IPS-15b (cell line): ENCODE results near the gene HAPLN3.

Experiments used
- H3K27me3 ChIP-seq: one replicate; pipeline ENCODE4 v1.6.1; 2013; ENCODE audit warnings: low read length; ENCODE audit not compliant: control insufficient read depth, insufficient read depth
- H3K36me3 ChIP-seq: one replicate; pipeline ENCODE4 v1.6.1; 2013; ENCODE audit warnings: low read length; ENCODE audit not compliant: control insufficient read depth, insufficient read depth
- H3K4me1 ChIP-seq: one replicate; pipeline ENCODE4 v1.6.1; 2013; ENCODE audit warnings: mild to moderate bottlenecking, low read length; ENCODE audit not compliant: control insufficient read depth, insufficient read depth
- H3K4me3 ChIP-seq: one replicate; pipeline ENCODE4 v1.5.1; 2013; ENCODE audit warnings: low read depth, low read length
- H3K9ac ChIP-seq: one replicate; pipeline ENCODE4 v1.6.1; 2013; ENCODE audit warnings: low read depth, mild to moderate bottlenecking, low read length
- H3K9me3 ChIP-seq: one replicate; pipeline ENCODE4 v1.6.1; 2013; ENCODE audit warnings: mild to moderate bottlenecking, low read length; ENCODE audit not compliant: control insufficient read depth, insufficient read depth

The HAPLN3 gene

GRCh38 chr15:88833731-88834100 is 61.6 kb downstream of the HAPLN3 start:
- H3K9me3 ChIP-seq = no peaks in the 10 kb centered on the region
- no peaks in the 10 kb centered on the region for H3K36me3 ChIP-seq
- no peak overlapping the region for H3K9ac ChIP-seq
- H3K4me1 ChIP-seq = peaks cover 4% of the 10 kb centered on the region
- no peak overlapping the region for H3K4me3 ChIP-seq
- no peaks in the 10 kb centered on the region for H3K27me3 ChIP-seq

DNA sequence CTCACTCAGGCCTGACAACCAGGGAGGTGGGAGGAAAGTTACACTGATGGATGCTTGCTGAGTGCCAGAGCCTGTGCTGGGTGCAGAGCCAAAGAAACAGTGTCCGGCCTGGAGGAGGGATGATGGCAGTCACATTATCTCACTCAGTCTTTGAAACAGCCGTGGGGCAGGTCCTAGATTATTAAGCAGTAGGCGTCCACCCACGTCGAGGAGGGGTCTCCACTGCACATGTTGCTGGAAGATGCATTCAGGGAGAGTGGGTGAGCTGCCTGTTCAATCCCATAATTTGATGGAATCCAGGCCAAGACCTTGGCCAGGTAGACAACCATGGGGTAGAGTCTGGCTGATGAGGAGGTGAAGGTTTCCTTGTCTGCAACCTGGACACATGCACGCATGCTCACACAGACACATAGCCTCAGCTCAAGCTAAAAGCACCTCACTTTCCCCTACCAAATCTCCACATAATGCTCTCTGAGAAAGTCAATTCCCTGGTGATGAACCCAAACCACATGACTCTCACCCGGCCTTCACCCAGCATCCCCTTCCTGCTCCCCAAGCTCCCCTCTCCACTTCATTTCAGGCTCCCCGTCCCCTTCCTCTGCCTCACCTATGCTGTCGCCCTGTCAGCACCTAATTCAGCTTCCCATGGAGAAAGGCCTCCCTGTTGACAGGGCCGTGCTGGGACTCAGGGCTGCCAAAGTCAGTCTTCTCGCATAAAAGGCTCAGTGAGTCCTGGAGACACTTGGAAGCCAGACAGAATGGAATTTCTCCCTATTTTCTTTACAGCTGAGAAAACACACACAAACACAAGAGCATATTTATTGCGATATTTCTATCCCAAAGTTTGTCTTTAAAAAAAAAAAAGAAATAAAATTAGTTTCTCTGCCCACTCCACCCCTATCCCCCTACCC is 62.3 kb downstream of the HAPLN3 start:
- H3K4me3 ChIP-seq = no peak overlapping the region
- peaks cover 4% of the 10 kb centered on the region for H3K4me1 ChIP-seq
- H3K9ac ChIP-seq = no peak overlapping the region
- no peaks in the 10 kb centered on the region for H3K27me3 ChIP-seq
- no peaks in the 10 kb centered on the region for H3K9me3 ChIP-seq
- H3K36me3 ChIP-seq = no peaks in the 10 kb centered on the region

GRCh38 chr15:88830016-88830415 is 65.3 kb downstream of the HAPLN3 start:
- Histone ChIP-seq H3K9ac (no peak overlapping the region), H3K9me3 (no peaks in the 10 kb centered on the region), H3K4me3 (no peak overlapping the region), H3K4me1 (peaks cover 4% of the 10 kb centered on the region), H3K27me3 (no peaks in the 10 kb centered on the region), H3K36me3 (no peaks in the 10 kb centered on the region)

GRCh38 chr15:88828791-88829190 is 66.6 kb downstream of the HAPLN3 start:
- Histone ChIP-seq H3K9me3 (no peaks in the 10 kb centered on the region), H3K4me3 (no peak overlapping the region), H3K4me1 (peaks cover 2% of the 10 kb centered on the region), H3K36me3 (no peaks in the 10 kb centered on the region), H3K27me3 (no peaks in the 10 kb centered on the region), H3K9ac (no peak overlapping the region)
